SU-DHL-6 (cell line): ENCODE results near the gene TRAIP.

Experiments used
- CTCF ChIP-seq: fragments of 200-600 bp; sonication (generic); IDR thresholded peaks from one replicate; pipeline ENCODE4 v1.5.1; 2017; ENCODE audit warnings: antibody characterized with exemption, mild to moderate bottlenecking, low read length, moderate library complexity; ENCODE audit not compliant: insufficient read depth, poor library complexity, severe bottlenecking
- EZH2phosphoT487 ChIP-seq: fragments of 200-600 bp; sonication (generic), shearing (Covaris generic); conservative IDR thresholded peaks from 2 replicates; pipeline ENCODE4 v1.6.1; 2018; ENCODE audit warnings: mild to moderate bottlenecking, antibody characterized with exemption, low read length, moderate library complexity, mixed read lengths

GRCh38 chr3:49869525-49870126 lies 13.3 kb upstream of the TRAIP start, which contains the start of gene CAMKV:
- no peak for TF ChIP-seq EZH2phosphoT487
- no peak for TF ChIP-seq CTCF
